ENCODE results near the gene INTU. TPM values are rescaled to one million over a fixed set of nuclear protein-coding genes. Genes with fewer than 3 reads are reported as not detected.

The INTU gene
- total RNA-seq, 1 experiment from 2014 or later = 0.37 TPM

DNA sequence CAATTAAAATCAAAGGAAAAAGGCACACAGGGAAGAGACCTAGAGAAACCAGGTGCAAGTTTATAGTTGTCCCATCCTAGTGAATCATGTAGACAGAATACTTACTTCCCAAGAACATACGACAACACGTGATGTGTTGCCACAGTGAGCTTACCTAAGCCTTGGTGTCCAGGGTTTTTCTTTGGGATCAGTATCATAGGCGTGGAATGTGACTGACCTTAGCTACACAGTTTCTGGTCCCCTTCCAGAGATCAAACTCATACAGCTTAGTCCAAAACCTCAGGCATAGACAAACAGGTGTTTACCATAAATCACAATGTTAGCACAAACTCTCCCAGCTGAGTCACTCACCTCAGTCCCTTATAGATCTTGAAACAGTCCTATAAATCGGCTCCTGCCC lies 115.1 kb downstream of the INTU start:
- DNase-seq (ENCODE audit: low spot score) = no peak

- DNase-seq (ENCODE audit: low spot score) = no peak
Observed at GRCh38 chr4:127748957-127749356, 116.2 kb downstream of the INTU start.

GRCh38 chr4:127756906-127757305 lies 124.1 kb downstream of the INTU start:
- DNase-seq (ENCODE audit: low spot score) = no peak

GRCh38 chr4:127759228-127759820 lies 126.6 kb downstream of the INTU start:
- DNase-seq (ENCODE audit: low spot score) = no peak

DNA sequence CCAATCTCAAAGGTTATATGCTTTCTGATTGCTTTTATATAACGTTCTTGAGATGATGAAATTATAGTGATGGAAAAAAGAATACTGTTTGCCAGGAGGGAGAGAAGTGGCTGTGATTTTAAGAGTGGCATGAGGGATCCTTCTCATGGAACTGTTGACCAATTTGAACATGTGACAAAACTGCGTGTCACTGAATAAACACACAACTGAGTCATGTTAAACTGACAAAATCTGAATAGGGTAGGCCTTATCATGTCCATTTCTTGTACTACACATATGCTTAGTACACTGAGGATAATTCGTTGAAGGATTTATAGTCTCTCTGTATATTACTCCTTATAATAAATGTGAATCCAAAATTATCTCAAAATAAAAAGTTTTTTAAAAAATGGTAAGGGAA lies 127.1 kb downstream of the INTU start:
- no peak for DNase-seq (ENCODE audit: low spot score)

- DNase-seq (ENCODE audit: low spot score) = no peak
Observed at GRCh38 chr4:127771535-127772275, 138.9 kb downstream of the INTU start.

GRCh38 chr4:127772769-127773671 lies 140.3 kb downstream of the INTU start:
- no peak for DNase-seq (ENCODE audit: low spot score)

GRCh38 chr4:127775843-127776242 lies 143.1 kb downstream of the INTU start:
- no peak for DNase-seq (ENCODE audit: low spot score)

Other genes starting within 250 kb of the INTU start
- not detected in 2 replicates for gene SLC25A31, start 97.4 kb downstream of the INTU start, total RNA-seq (2014; rRNA removed; shearing (Covaris generic))
- 7.0 and 7.2 TPM in 2 replicates for gene HSPA4L, start 149.4 kb downstream of the INTU start, total RNA-seq (2014; rRNA removed; shearing (Covaris generic))
- 16.6 and 17.6 TPM in 2 replicates for gene PLK4, start 247.9 kb downstream of the INTU start, total RNA-seq (2014; rRNA removed; shearing (Covaris generic))